Measurements from ENCODE around the gene MRFAP1L1. TPM values are rescaled to one million over a fixed set of nuclear protein-coding genes. Genes with fewer than 3 reads are reported as not detected.

MRFAP1L1 gene
- polyA plus RNA-seq, 1 donor from 2014 or later = 438 TPM

GRCh38 chr4:6687947-6688878, 21.5 kb downstream of the MRFAP1L1 start:
- TF ChIP-seq EZH2 (IDR thresholded peaks at IDR 0.05; ENCODE audit: borderline replicate concordance, insufficient read depth, low read length, poor library complexity, severe bottlenecking) (no peak), REST (IDR thresholded peaks at IDR 0.05; ENCODE audit: borderline replicate concordance) (no peak), SMC3 (conservative IDR thresholded peaks at IDR 0.05; ENCODE audit: poor library complexity) (no peak), RAD21 (conservative IDR thresholded peaks at IDR 0.05) (no peak), POLR2AphosphoS5 (IDR thresholded peaks at IDR 0.05) (no peak), TAF1 (IDR thresholded peaks at IDR 0.05; ENCODE audit: low read depth) (no peak), CTCF (IDR thresholded peaks at IDR 0.05; ENCODE audit: poor library complexity, severe bottlenecking) (no peak), EP300 (conservative IDR thresholded peaks at IDR 0.05; ENCODE audit: poor library complexity, severe bottlenecking) (no peak), MXI1 (conservative IDR thresholded peaks at IDR 0.05; ENCODE audit: poor library complexity, severe bottlenecking) (no peak)
- no peak overlapping the region for H3K9ac ChIP-seq (ENCODE audit: low read length)
- no peaks in the 10 kb centered on the region for H3K9me2 ChIP-seq (ENCODE audit: insufficient read depth, low read length)
- H3K79me2 ChIP-seq (replicated peaks; ENCODE audit: insufficient read depth, low read length) = no peaks in the 10 kb centered on the region
- no peak overlapping the region for H3K4me2 ChIP-seq (ENCODE audit: low read length)
- no peaks in the 10 kb centered on the region for H3F3A ChIP-seq (ENCODE audit: insufficient read depth, low read length, poor library complexity, severe bottlenecking)
- no peak overlapping the region for H3K4me3 ChIP-seq (ENCODE audit: low read length)
- no peaks in the 10 kb centered on the region for H4K20me1 ChIP-seq (ENCODE audit: insufficient read depth)
- H3K36me3 ChIP-seq (ENCODE audit: insufficient read depth, low read length) = no peaks in the 10 kb centered on the region
- H3K27me3 ChIP-seq (ENCODE audit: insufficient read depth, low read depth, low read length) = no peaks in the 10 kb centered on the region
- H3K9me3 ChIP-seq (ENCODE audit: low read length) = no peaks in the 10 kb centered on the region
- H2AFZ ChIP-seq (ENCODE audit: low read depth, low read length) = no peak overlapping the region
- no peak overlapping the region for H3K27ac ChIP-seq (ENCODE audit: low read length)

- no peaks in the 10 kb centered on the region for H3K27me3 ChIP-seq (ENCODE audit: insufficient read depth, low read depth, low read length)
- H3K36me3 ChIP-seq (ENCODE audit: insufficient read depth, low read length) = no peaks in the 10 kb centered on the region
- H3K4me3 ChIP-seq (ENCODE audit: low read length) = no peak overlapping the region
- no peaks in the 10 kb centered on the region for H3K79me2 ChIP-seq (replicated peaks; ENCODE audit: insufficient read depth, low read length)
- H3K27ac ChIP-seq (ENCODE audit: low read length) = no peak overlapping the region
- no peaks in the 10 kb centered on the region for H3K9me3 ChIP-seq (ENCODE audit: low read length)
- no peaks in the 10 kb centered on the region for H3F3A ChIP-seq (ENCODE audit: insufficient read depth, low read length, poor library complexity, severe bottlenecking)
- H4K20me1 ChIP-seq (ENCODE audit: insufficient read depth) = no peaks in the 10 kb centered on the region
- no peak for TF ChIP-seq EZH2 (IDR thresholded peaks at IDR 0.05; ENCODE audit: borderline replicate concordance, insufficient read depth, low read length, poor library complexity, severe bottlenecking)
- no peak overlapping the region for H3K4me2 ChIP-seq (ENCODE audit: low read length)
- H2AFZ ChIP-seq (ENCODE audit: low read depth, low read length) = no peak overlapping the region
- H3K9ac ChIP-seq (ENCODE audit: low read length) = no peak overlapping the region
- H3K9me2 ChIP-seq (ENCODE audit: insufficient read depth, low read length) = no peaks in the 10 kb centered on the region
These were observed 23.4 kb downstream of the MRFAP1L1 start for GRCh38 chr4:6686104-6686787.
